GM12878 (cell line): Measurements from ENCODE around the gene DLGAP3. TPM values are rescaled to one million over a fixed set of nuclear protein-coding genes. Genes with fewer than 3 reads are reported as not detected.

Experiments
- ATAC-seq: fragments of 200-7000 bp; cut with Tn5 transposase; 3 replicates; pipeline ENCODE4 v1.9.1; 2020; ENCODE audit warnings: mild to moderate bottlenecking, moderate library complexity
- BruUV-seq: library from RNA; stranded (reverse); fragments of 400-500 nt; replicated peaks from 2 replicates; lab custom pipeline; 2021; lab: Mats Ljungman, UMichigan
- CTCF ChIA-PET: fragments of 300-600 bp; sonication (Branson Sonifier 250); formaldehyde crosslinking; extraction: SDS; loops from one replicate; lab custom pipeline; 2021; ENCODE audit warnings: inconsistent platforms; lab: Yijun Ruan, JAX
- POLR2A ChIA-PET: fragments of 350-600 bp; formaldehyde crosslinking; extraction: SDS; loops from one replicate; lab custom pipeline; 2021; ENCODE audit warnings: inconsistent platforms; lab: Charles Lee
- RAD21 ChIA-PET: fragments of 300-600 bp; sonication (Branson Sonifier 250); formaldehyde crosslinking; loops from one replicate; lab custom pipeline; 2023; ENCODE audit warnings: antibody characterized with exemption; ENCODE audit not compliant: unreplicated experiment; lab: Charles Lee
- SMC1A ChIA-PET: fragments of 300-600 bp; sonication (Branson Sonifier 250); formaldehyde crosslinking; loops from one replicate; lab custom pipeline; 2023; ENCODE audit not compliant: unreplicated experiment, uncharacterized antibody; lab: Charles Lee
- DNase-seq: peaks from one replicate; pipeline ENCODE4 v3.0.0-alpha.2; 2011; ENCODE audit warnings: low read depth, low spot score
- FAIRE-seq: peaks from 3 replicates; lab custom pipeline; 2011; peaks lifted over from hg19 to GRCh38; lab: Jason Lieb, UNC
- H2AFZ ChIP-seq: 2 replicates; pipeline ENCODE4 v1.6.0; 2011; ENCODE audit warnings: low read depth, low read length, control low read depth; ENCODE audit not compliant: control insufficient read depth
- H3K27ac ChIP-seq: 2 replicates; pipeline ENCODE4 v1.5.1; 2011; ENCODE audit warnings: control low read depth; ENCODE audit not compliant: control insufficient read depth, insufficient read depth
- H3K27me3 ChIP-seq, 2 experiments: replicated peaks in 1 of 2; 2 replicates each; pipeline versions ENCODE4 v1.6.0 to v1.6.1; 2011; ENCODE audit warnings: low read length in 1 of 2; ENCODE audit not compliant: control insufficient read depth in 2 of 2, insufficient read depth in 2 of 2
- H3K36me3 ChIP-seq, 2 experiments: 2 replicates each; pipeline ENCODE4 v1.5.1; 2011; ENCODE audit warnings: low read length in 1 of 2; ENCODE audit not compliant: control insufficient read depth in 2 of 2, insufficient read depth in 2 of 2
- H3K4me1 ChIP-seq: 2 replicates; pipeline ENCODE4 v1.6.1; 2011; ENCODE audit warnings: mild to moderate bottlenecking, low read length, moderate library complexity, mixed read lengths; ENCODE audit not compliant: control insufficient read depth, insufficient read depth
- H3K4me2 ChIP-seq: 2 replicates; pipeline ENCODE4 v1.6.0; 2011; ENCODE audit warnings: control low read depth; ENCODE audit not compliant: control insufficient read depth, insufficient read depth
- H3K4me3 ChIP-seq: fragments of 200-600 bp; sonication (generic); 2 replicates; pipeline ENCODE4 v1.5.1; 2016
- H3K79me2 ChIP-seq: 2 replicates; pipeline ENCODE4 v1.6.0; 2011; ENCODE audit warnings: low read length; ENCODE audit not compliant: control insufficient read depth, insufficient read depth
- H3K9ac ChIP-seq: 2 replicates; pipeline ENCODE4 v1.8.0; 2011; ENCODE audit warnings: low read length, control low read depth, mixed read lengths; ENCODE audit not compliant: control insufficient read depth, insufficient read depth
- H3K9me3 ChIP-seq: replicated peaks from 3 replicates; pipeline ENCODE4 v1.5.1; 2011; ENCODE audit warnings: mild to moderate bottlenecking, low read length; ENCODE audit not compliant: control insufficient read depth, insufficient read depth
- H4K20me1 ChIP-seq: 2 replicates; pipeline ENCODE4 v1.6.0; 2011; ENCODE audit not compliant: control insufficient read depth, insufficient read depth
- EED ChIP-seq: sonication (generic); IDR thresholded peaks from 2 replicates; pipeline ENCODE4 v1.6.1; 2016; ENCODE audit warnings: antibody characterized with exemption, low read depth
- EGR1 ChIP-seq, 2 experiments: IDR thresholded peaks; 1 replicate in 1 of 2; 2 replicates in 1 of 2; pipeline ENCODE4 v1.6.1; 2011 to 2012; ENCODE audit warnings: low read depth in 2 of 2, low read length in 2 of 2, borderline replicate concordance in 1 of 2, mild to moderate bottlenecking in 1 of 2, moderate library complexity in 1 of 2
- IRF5 ChIP-seq: fragments of 450-650 bp; IDR thresholded peaks from 2 replicates; pipeline ENCODE4 v1.6.1; 2017; ENCODE audit warnings: borderline replicate concordance
- JUND ChIP-seq: IDR thresholded peaks from 2 replicates; pipeline ENCODE4 v1.6.1; 2012; ENCODE audit warnings: low read depth, mild to moderate bottlenecking, low read length, improper control_type of control experiment, moderate library complexity
- REST ChIP-seq: IDR thresholded peaks from 2 replicates; pipeline ENCODE4 v1.6.1; 2012; ENCODE audit warnings: mild to moderate bottlenecking, low read depth, low read length
- SMC3 ChIP-seq: IDR thresholded peaks from 2 replicates; pipeline ENCODE4 v1.6.1; 2011; ENCODE audit warnings: low read length, improper control_type of control experiment, borderline replicate concordance
- ZNF274 ChIP-seq: IDR thresholded peaks from one replicate; pipeline ENCODE4 v1.8.0; 2011; ENCODE audit not compliant: insufficient read length, insufficient read depth
- ZSCAN29 ChIP-seq: fragments of 450-650 bp; IDR thresholded peaks from 2 replicates; pipeline ENCODE4 v1.6.1; 2017; ENCODE audit warnings: mild to moderate bottlenecking, moderate library complexity
- WGBS: methylation state at CpG from one replicate; pipeline ENCODE4 v1.1.6; 2016; ENCODE audit warnings: low lambda C conversion rate; ENCODE audit not compliant: insufficient replicate concordance, insufficient coverage; ENCODE audit errors: missing lambda C conversion rate; 5-methylcytosine and 5-hydroxymethylcytosine counted together
- in situ Hi-C: fragments of 300-500 bp; cut with MboI; formaldehyde crosslinking; loops from 9 replicates; pipeline ENCODE4 v1.14.3; 2018; ENCODE audit warnings: mixed read lengths
- intact Hi-C: fragments of 100-400 bp; cut with micrococcal nuclease; formaldehyde crosslinking; loops from one replicate; pipeline ENCODE4 v1.14.2; 2022; ENCODE audit not compliant: unreplicated experiment
- polyA plus RNA-seq, 11 experiments: library from polyadenylated mRNA; depleted of rRNA in 4 of 11; unstranded in 6 of 11; stranded (reverse) in 5 of 11; fragments of >200 nt; fragmentation: Nextera tagmentation in 4 of 11; fragmentation: Illumina TruSeq in 1 of 11; extraction: Ambion mirVana in 4 of 11; extraction: Trizol in 1 of 11; gene quantifications; 1 replicate in 1 of 11; 2 replicates in 10 of 11; pipeline versions ENCODE4 v1.2.1 to v1.2.3, GENCODE V29; 2011 to 2016; ENCODE audit warnings: inconsistent platforms in 2 of 11, missing spikeins in 2 of 11, low read depth in 1 of 11
- total RNA-seq, 4 experiments: library from RNA; depleted of rRNA in 3 of 4; stranded (reverse); fragments of >200 nt in 3 of 4; fragmentation: Illumina TruSeq in 1 of 4; extraction: Trizol in 1 of 4; gene quantifications; 2 replicates each; pipeline versions ENCODE4 v1.2.1 to v1.2.3, GENCODE V29; 2013 to 2021

The DLGAP3 gene
- total and polyA plus RNA-seq, 10 of the 15 experiments (the other 5 are each of a cell fraction or from before 2014, with no cell fraction given) = 0.03 to 0.15 (median 0.08) TPM; not detected in 4

- FAIRE-seq = no peak
- Histone ChIP-seq H3K27me3 (no peaks in the 10 kb centered on the region), H3K9me3 (no peaks in the 10 kb centered on the region), H3K27ac (no peak overlapping the region), H4K20me1 (no peaks in the 10 kb centered on the region), H3K4me1 (no peaks in the 10 kb centered on the region), H2AFZ (no peak overlapping the region), H3K4me3 (no peak overlapping the region), H3K36me3 (0 out of 4 replicates have a peak, but pooled peaks cover 0 to 2% of the 10 kb centered on the region in 2 experiments), H3K79me2 (no peaks in the 10 kb centered on the region), H3K9ac (no peak overlapping the region), H3K4me2 (no peak overlapping the region)
- ChIA-PET POLR2A (no interaction called here), RAD21 (no interaction called here), SMC1A (no interaction called here), CTCF (interaction anchor here (1.3 kb wide), 1 partner anchor 13 kb away, joined by 4 read pairs; the partner anchor contains the start of gene SMIM12)
- DNase-seq = no peak
- ATAC-seq = no peak
- no TSS peak for BruUV-seq
- TF ChIP-seq EED = no peak
- TF ChIP-seq JUND = no peak
- no peak for TF ChIP-seq EGR1 (IDR thresholded peaks at IDR 0.05; ENCODE audit: borderline replicate concordance in 1 of 2, low read depth in 2 of 2, low read length in 2 of 2)
- no peak for TF ChIP-seq IRF5
- TF ChIP-seq REST = no peak
- no peak for TF ChIP-seq SMC3
- no peak for TF ChIP-seq ZSCAN29
- no peak for TF ChIP-seq ZNF274
- in situ Hi-C loops (no loop called here), intact Hi-C loops (no loop called here)
- 82% methylated on average over 2 of the region's 2 CpGs for WGBS
These were observed 83.2 kb downstream of the DLGAP3 start for GRCh38 chr1:34846265-34846664.
